ENCODE results near the gene PHGDH.

DNA sequence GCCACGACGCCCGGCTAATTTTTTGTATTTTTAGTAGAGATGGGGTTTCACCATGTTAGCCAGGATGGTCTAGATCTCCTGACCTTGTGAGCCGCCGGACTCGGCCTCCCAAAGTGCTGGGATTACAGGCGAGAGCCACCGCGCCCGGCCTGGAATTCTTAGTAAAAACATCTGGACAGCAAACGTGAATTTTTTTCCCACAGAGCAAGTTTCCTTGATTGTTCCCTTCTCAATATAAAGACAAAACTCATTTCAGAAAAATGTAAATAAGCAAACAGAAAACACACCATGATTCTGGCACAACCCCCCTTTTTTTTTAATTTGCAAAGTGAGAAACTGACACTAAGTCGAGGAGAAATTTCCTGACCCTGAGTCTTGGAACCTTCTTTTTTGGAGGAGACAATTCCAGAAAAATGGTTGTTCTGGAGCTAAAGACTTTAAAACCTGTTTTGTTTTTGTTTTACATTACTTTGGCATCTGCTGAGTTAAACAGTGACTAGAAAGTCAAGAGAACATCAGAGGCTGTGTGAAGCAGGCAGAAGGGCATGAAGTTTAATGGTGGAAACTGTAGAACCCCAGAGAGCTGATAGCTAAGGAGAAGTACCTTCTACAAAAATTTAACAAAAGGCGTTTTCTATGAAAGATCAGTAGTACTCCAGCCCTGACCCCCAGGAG is 67.3 kb downstream of the PHGDH start:
- TF ChIP-seq EZH2 (IDR thresholded peaks at IDR 0.05; ENCODE audit: borderline replicate concordance, low read length) = no peak
- TF ChIP-seq, protein P1, sequence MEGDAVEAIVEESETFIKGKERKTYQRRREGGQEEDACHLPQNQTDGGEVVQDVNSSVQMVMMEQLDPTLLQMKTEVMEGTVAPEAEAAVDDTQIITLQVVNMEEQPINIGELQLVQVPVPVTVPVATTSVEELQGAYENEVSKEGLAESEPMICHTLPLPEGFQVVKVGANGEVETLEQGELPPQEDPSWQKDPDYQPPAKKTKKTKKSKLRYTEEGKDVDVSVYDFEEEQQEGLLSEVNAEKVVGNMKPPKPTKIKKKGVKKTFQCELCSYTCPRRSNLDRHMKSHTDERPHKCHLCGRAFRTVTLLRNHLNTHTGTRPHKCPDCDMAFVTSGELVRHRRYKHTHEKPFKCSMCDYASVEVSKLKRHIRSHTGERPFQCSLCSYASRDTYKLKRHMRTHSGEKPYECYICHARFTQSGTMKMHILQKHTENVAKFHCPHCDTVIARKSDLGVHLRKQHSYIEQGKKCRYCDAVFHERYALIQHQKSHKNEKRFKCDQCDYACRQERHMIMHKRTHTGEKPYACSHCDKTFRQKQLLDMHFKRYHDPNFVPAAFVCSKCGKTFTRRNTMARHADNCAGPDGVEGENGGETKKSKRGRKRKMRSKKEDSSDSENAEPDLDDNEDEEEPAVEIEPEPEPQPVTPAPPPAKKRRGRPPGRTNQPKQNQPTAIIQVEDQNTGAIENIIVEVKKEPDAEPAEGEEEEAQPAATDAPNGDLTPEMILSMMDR (IDR thresholded peaks at IDR 0.05; ENCODE audit: low read length) = no peak

All from OCI-LY1 (cell line).